GM12878 (cell line): Measurements from ENCODE around the gene FUS. TPM values are rescaled to one million over a fixed set of nuclear protein-coding genes. Genes with fewer than 3 reads are reported as not detected.

Experiments
- ATAC-seq: fragments of 200-7000 bp; cut with Tn5 transposase; 3 replicates; pipeline ENCODE4 v1.9.1; 2020; ENCODE audit warnings: mild to moderate bottlenecking, moderate library complexity
- BruUV-seq: library from RNA; stranded (reverse); fragments of 400-500 nt; replicated peaks from 2 replicates; lab custom pipeline; 2021; lab: Mats Ljungman, UMichigan
- CTCF ChIA-PET: fragments of 300-600 bp; sonication (Branson Sonifier 250); formaldehyde crosslinking; extraction: SDS; loops from one replicate; lab custom pipeline; 2021; ENCODE audit warnings: inconsistent platforms; lab: Yijun Ruan, JAX
- POLR2A ChIA-PET: fragments of 350-600 bp; formaldehyde crosslinking; extraction: SDS; loops from one replicate; lab custom pipeline; 2021; ENCODE audit warnings: inconsistent platforms; lab: Charles Lee
- RAD21 ChIA-PET: fragments of 300-600 bp; sonication (Branson Sonifier 250); formaldehyde crosslinking; loops from one replicate; lab custom pipeline; 2023; ENCODE audit warnings: antibody characterized with exemption; ENCODE audit not compliant: unreplicated experiment; lab: Charles Lee
- SMC1A ChIA-PET: fragments of 300-600 bp; sonication (Branson Sonifier 250); formaldehyde crosslinking; loops from one replicate; lab custom pipeline; 2023; ENCODE audit not compliant: unreplicated experiment, uncharacterized antibody; lab: Charles Lee
- DNase-seq: peaks from one replicate; pipeline ENCODE4 v3.0.0-alpha.2; 2011; ENCODE audit warnings: low read depth, low spot score
- FAIRE-seq: peaks from 3 replicates; lab custom pipeline; 2011; peaks lifted over from hg19 to GRCh38; lab: Jason Lieb, UNC
- H2AFZ ChIP-seq: 2 replicates; pipeline ENCODE4 v1.6.0; 2011; ENCODE audit warnings: low read depth, low read length, control low read depth; ENCODE audit not compliant: control insufficient read depth
- H3K27ac ChIP-seq: 2 replicates; pipeline ENCODE4 v1.5.1; 2011; ENCODE audit warnings: control low read depth; ENCODE audit not compliant: control insufficient read depth, insufficient read depth
- H3K27me3 ChIP-seq, 2 experiments: replicated peaks in 1 of 2; 2 replicates each; pipeline versions ENCODE4 v1.6.0 to v1.6.1; 2011; ENCODE audit warnings: low read length in 1 of 2; ENCODE audit not compliant: control insufficient read depth in 2 of 2, insufficient read depth in 2 of 2
- H3K36me3 ChIP-seq, 2 experiments: 2 replicates each; pipeline ENCODE4 v1.5.1; 2011; ENCODE audit warnings: low read length in 1 of 2; ENCODE audit not compliant: control insufficient read depth in 2 of 2, insufficient read depth in 2 of 2
- H3K4me1 ChIP-seq: 2 replicates; pipeline ENCODE4 v1.6.1; 2011; ENCODE audit warnings: mild to moderate bottlenecking, low read length, moderate library complexity, mixed read lengths; ENCODE audit not compliant: control insufficient read depth, insufficient read depth
- H3K4me2 ChIP-seq: 2 replicates; pipeline ENCODE4 v1.6.0; 2011; ENCODE audit warnings: control low read depth; ENCODE audit not compliant: control insufficient read depth, insufficient read depth
- H3K4me3 ChIP-seq: fragments of 200-600 bp; sonication (generic); 2 replicates; pipeline ENCODE4 v1.5.1; 2016
- H3K79me2 ChIP-seq: 2 replicates; pipeline ENCODE4 v1.6.0; 2011; ENCODE audit warnings: low read length; ENCODE audit not compliant: control insufficient read depth, insufficient read depth
- H3K9ac ChIP-seq: 2 replicates; pipeline ENCODE4 v1.8.0; 2011; ENCODE audit warnings: low read length, control low read depth, mixed read lengths; ENCODE audit not compliant: control insufficient read depth, insufficient read depth
- H3K9me3 ChIP-seq: replicated peaks from 3 replicates; pipeline ENCODE4 v1.5.1; 2011; ENCODE audit warnings: mild to moderate bottlenecking, low read length; ENCODE audit not compliant: control insufficient read depth, insufficient read depth
- H4K20me1 ChIP-seq: 2 replicates; pipeline ENCODE4 v1.6.0; 2011; ENCODE audit not compliant: control insufficient read depth, insufficient read depth
- ATF3 ChIP-seq: IDR thresholded peaks from 2 replicates; pipeline ENCODE4 v1.6.1; 2011; ENCODE audit warnings: low read depth, mild to moderate bottlenecking, low read length, moderate library complexity, borderline replicate concordance; ENCODE audit errors: extremely low read depth
- CBX3 ChIP-seq: fragments of 200-600 bp; sonication (generic); IDR thresholded peaks from 2 replicates; pipeline ENCODE4 v1.6.1; 2016; ENCODE audit warnings: low read depth, borderline replicate concordance
- HDGF ChIP-seq: fragments of 450-650 bp; IDR thresholded peaks from 2 replicates; pipeline ENCODE4 v1.6.1; 2016; ENCODE audit warnings: antibody characterized with exemption
- RB1 ChIP-seq: fragments of 450-650 bp; formaldehyde crosslinking; IDR thresholded peaks from 2 replicates; pipeline ENCODE4 v1.6.1; 2017; ENCODE audit warnings: mild to moderate bottlenecking, borderline replicate concordance
- REST ChIP-seq: IDR thresholded peaks from 2 replicates; pipeline ENCODE4 v1.6.1; 2012; ENCODE audit warnings: mild to moderate bottlenecking, low read depth, low read length
- ZBED1 ChIP-seq: IDR thresholded peaks from 2 replicates; pipeline ENCODE4 v1.6.1; 2016; ENCODE audit warnings: borderline replicate concordance
- WGBS: methylation state at CpG from one replicate; pipeline ENCODE4 v1.1.6; 2016; ENCODE audit warnings: low lambda C conversion rate; ENCODE audit not compliant: insufficient replicate concordance, insufficient coverage; ENCODE audit errors: missing lambda C conversion rate; 5-methylcytosine and 5-hydroxymethylcytosine counted together
- in situ Hi-C: fragments of 300-500 bp; cut with MboI; formaldehyde crosslinking; loops from 9 replicates; pipeline ENCODE4 v1.14.3; 2018; ENCODE audit warnings: mixed read lengths
- intact Hi-C: fragments of 100-400 bp; cut with micrococcal nuclease; formaldehyde crosslinking; loops from one replicate; pipeline ENCODE4 v1.14.2; 2022; ENCODE audit not compliant: unreplicated experiment
- polyA plus RNA-seq, 11 experiments: library from polyadenylated mRNA; depleted of rRNA in 4 of 11; unstranded in 6 of 11; stranded (reverse) in 5 of 11; fragments of >200 nt; fragmentation: Nextera tagmentation in 4 of 11; fragmentation: Illumina TruSeq in 1 of 11; extraction: Ambion mirVana in 4 of 11; extraction: Trizol in 1 of 11; gene quantifications; 1 replicate in 1 of 11; 2 replicates in 10 of 11; pipeline versions ENCODE4 v1.2.1 to v1.2.3, GENCODE V29; 2011 to 2016; ENCODE audit warnings: inconsistent platforms in 2 of 11, missing spikeins in 2 of 11, low read depth in 1 of 11
- total RNA-seq, 4 experiments: library from RNA; depleted of rRNA in 3 of 4; stranded (reverse); fragments of >200 nt in 3 of 4; fragmentation: Illumina TruSeq in 1 of 4; extraction: Trizol in 1 of 4; gene quantifications; 2 replicates each; pipeline versions ENCODE4 v1.2.1 to v1.2.3, GENCODE V29; 2013 to 2021

The FUS gene
- total and polyA plus RNA-seq, 10 of the 15 experiments (the other 5 are each of a cell fraction or from before 2014, with no cell fraction given) = 46.8 to 521 (median 347) TPM

- ChIA-PET SMC1A (no interaction called here), POLR2A (no interaction called here), RAD21 (no interaction called here), CTCF (no interaction called here)
- intact Hi-C loops = no loop called here
- WGBS = 89% methylated on average over 49 of the region's 80 CpGs
- H2AFZ ChIP-seq = no peak overlapping the region
- no peak for DNase-seq
- no peak overlapping the region for H3K4me2 ChIP-seq
- no TSS peak for BruUV-seq
- no peak overlapping the region for H3K9ac ChIP-seq
- no peak overlapping the region for H3K27ac ChIP-seq
- H3K36me3 ChIP-seq = no peaks in the 10 kb centered on the region
- no peak for FAIRE-seq
- TF ChIP-seq ATF3 = no peak
- no peak for TF ChIP-seq CBX3
- TF ChIP-seq REST = no peak
- TF ChIP-seq ZBED1 = no peak
- no peak for TF ChIP-seq HDGF
- TF ChIP-seq RB1 = no peak
- TF ChIP-seq, all 136 proteins: peak for 0
- in situ Hi-C loops = no loop called here
- no peak overlapping the region for H3K4me3 ChIP-seq
- no peaks in the 10 kb centered on the region for H3K4me1 ChIP-seq
- H3K27me3 ChIP-seq = no peaks in the 10 kb centered on the region
- H4K20me1 ChIP-seq = no peaks in the 10 kb centered on the region
- no peaks in the 10 kb centered on the region for H3K79me2 ChIP-seq
- ATAC-seq = no peak
- no peaks in the 10 kb centered on the region for H3K9me3 ChIP-seq
These were observed 44.4 kb downstream of the FUS start for GRCh38 chr16:31224092-31224955.
